GM19372 (cell line): ENCODE results near the gene ACTR3.
A peak's percentile ranks its signal among the peaks of the same experiment; 100 is the strongest.

Source experiments
- ATAC-seq: cut with Tn5 transposase; IDR thresholded peaks from one replicate; pipeline ENCODE4 v1.9.1; 2021; ENCODE audit warnings: mild to moderate bottlenecking, low read depth, moderate library complexity; ENCODE audit not compliant: unreplicated experiment

The ACTR3 gene

GRCh38 chr2:113963965-113964364 lies 74.1 kb downstream of the ACTR3 start:
- no peak for ATAC-seq

GRCh38 chr2:113964436-113964835 lies 74.5 kb downstream of the ACTR3 start:
- ATAC-seq = no peak

GRCh38 chr2:113965228-113965627 lies 75.3 kb downstream of the ACTR3 start:
- ATAC-seq = no peak

GRCh38 chr2:113965644-113966043 lies 75.8 kb downstream of the ACTR3 start:
- peak; percentile 76 for ATAC-seq

- no peak for ATAC-seq
Measured at GRCh38 chr2:113966171-113966570, 76.3 kb downstream of the ACTR3 start.

- no peak for ATAC-seq
Measured at GRCh38 chr2:113966832-113967231, 76.9 kb downstream of the ACTR3 start.

GRCh38 chr2:113967272-113967671 lies 77.4 kb downstream of the ACTR3 start:
- ATAC-seq = no peak

GRCh38 chr2:113972766-113973165 lies 82.9 kb downstream of the ACTR3 start:
- ATAC-seq = no peak

- ATAC-seq = no peak
Measured at GRCh38 chr2:113973810-113974209, 83.9 kb downstream of the ACTR3 start.

- no peak for ATAC-seq
Measured at GRCh38 chr2:113974727-113975126, 84.8 kb downstream of the ACTR3 start.

GRCh38 chr2:113976277-113976928 lies 86.5 kb downstream of the ACTR3 start:
- no peak for ATAC-seq

- no peak for ATAC-seq
Measured at GRCh38 chr2:113977060-113977659, 87.3 kb downstream of the ACTR3 start.

- ATAC-seq = no peak
Measured at GRCh38 chr2:113977660-113978523, 88.0 kb downstream of the ACTR3 start.

GRCh38 chr2:113978524-113979190 lies 88.8 kb downstream of the ACTR3 start:
- no peak for ATAC-seq

GRCh38 chr2:113979191-113980128 lies 89.6 kb downstream of the ACTR3 start:
- ATAC-seq = no peak

- no peak for ATAC-seq
Measured at GRCh38 chr2:113980946-113981345, 91.1 kb downstream of the ACTR3 start.

- no peak for ATAC-seq
Measured at GRCh38 chr2:113981404-113982134, 91.7 kb downstream of the ACTR3 start.

- ATAC-seq = no peak
Measured at GRCh38 chr2:113985554-113986397, 95.9 kb downstream of the ACTR3 start.
